ENCODE results near the gene STPG3.

Gene STPG3

DNA sequence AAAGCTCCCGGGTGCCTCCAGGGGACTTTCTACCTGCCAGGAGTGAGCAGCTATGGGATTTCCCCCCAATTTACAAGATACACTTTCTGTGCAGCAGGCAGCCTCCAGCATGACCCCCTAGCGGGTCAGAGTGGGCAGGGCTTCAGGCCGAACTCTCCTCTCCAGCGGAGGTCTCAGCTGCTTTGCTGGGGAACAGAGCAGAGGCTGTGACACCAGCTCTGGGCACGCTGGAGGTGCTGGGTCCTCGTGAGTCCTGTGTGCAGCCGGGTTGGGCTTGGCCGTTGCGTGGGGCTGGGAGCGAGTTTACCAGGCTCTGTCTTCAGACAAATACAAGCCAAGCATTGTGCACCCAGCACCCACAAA, 48.1 kb downstream of the STPG3 start:
- peak overlapping the region; percentile 20 for H3K4me3 ChIP-seq (ENCODE audit: low read depth, low read length)

DNA sequence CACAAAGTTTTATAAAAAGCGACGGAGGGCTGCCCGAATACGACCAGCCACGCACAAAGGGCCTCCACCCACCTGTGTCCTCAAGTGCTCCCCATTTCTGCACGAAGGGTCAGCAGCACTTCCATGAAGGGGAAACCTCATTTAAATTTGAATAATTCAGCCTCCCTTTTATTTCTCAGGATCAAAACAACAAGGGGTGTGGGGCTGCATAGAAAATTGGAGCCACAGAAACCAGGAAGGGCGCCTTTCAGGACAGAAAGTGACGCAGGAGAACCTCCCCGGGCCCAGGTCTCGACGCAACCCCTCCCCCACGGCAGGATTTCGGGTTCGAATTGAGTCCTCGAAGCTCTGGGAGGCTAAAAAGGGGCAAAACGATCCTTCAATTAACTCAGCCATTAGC, 48.9 kb downstream of the STPG3 start:
- H3K4me3 ChIP-seq (ENCODE audit: low read depth, low read length): peak overlapping the region; percentile 84

DNA sequence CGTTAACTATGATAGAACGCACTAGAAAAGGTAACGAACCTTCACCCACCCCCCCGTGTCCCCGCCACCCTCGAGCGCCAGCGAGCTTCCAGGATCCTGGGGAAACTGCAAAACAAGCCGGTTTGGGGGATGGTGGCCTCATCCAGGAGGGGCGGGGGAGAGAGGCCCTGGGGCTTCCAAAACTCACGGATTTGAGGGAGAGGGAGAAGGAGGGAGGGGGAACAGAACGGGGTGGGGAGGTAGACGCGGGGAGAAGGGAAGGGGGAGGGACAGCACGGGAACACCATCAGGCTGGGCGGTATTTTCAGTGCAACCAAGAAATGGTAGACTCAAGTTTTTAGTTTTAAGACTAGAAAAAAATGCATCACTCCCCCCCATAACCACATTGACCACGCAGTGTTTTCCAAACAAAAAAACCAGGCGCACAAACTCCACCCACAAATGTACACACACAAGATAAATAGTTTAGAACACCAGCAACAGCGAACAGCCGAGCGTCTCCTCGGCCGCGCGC, 49.5 kb downstream of the STPG3 start:
- peak overlapping the region; percentile 84 for H3K4me3 ChIP-seq (ENCODE audit: low read depth, low read length)

DNA sequence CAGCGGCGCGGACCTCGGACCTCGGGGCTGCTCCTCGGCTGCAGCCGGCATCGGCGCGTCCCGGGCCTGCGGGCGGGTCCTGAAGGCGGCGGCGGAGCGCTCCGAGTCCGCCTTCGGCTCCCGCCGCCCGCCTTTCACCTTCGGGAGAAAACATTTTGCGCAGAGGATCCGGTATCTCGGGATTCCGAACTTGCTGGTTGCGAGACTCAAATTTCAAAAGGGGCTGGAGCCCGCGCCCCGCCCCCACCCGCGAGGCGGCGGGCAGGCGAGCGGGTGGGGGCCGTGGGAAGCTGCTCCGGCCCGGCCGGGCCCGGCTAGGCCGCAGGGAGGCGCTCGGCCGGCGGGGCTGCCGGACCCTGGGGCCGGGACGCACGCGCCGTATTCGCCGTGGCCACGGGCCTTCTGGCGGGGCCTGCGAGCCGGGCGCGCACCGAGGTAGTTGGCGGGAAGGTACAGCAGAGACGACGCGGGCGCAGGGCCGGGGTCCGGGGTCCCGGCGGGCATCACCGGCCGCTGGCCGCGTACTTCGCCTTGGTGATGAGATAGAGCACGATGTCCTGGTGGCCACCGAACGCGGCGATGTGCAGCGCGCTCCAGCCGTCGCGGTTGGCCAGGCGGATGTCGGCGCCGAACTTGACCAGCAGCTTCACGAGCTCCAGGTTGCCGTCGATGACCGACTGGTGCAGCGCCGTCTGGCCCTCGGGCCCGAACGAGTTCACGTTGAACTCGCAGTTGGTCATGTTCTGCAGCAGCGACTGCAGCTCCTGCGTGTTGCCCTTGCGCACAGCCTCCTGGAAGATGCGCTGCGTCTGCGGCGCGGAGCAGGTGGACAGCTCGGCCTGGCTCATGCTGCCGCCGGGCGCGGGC, 50.2 kb downstream of the STPG3 start:
- H3K4me3 ChIP-seq (ENCODE audit: low read depth, low read length): peak overlapping the region; percentile 84

DNA sequence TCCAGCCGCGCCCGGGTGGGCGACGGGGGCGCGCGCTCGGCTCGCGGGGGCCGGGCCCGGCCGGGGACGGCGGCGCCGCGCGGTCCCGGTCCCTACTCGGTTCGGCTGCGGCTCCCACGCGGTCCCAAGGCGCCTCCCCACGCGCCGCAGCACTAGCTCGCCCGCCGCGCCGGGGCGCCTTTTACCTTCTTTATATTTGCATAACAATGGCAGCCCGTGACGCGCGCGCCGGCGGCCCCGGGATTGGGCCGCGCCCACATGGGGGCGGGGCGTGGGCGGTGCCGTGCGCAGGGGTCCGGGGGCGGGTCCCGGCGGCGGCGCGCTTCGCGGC, 51.0 kb downstream of the STPG3 start, which contains the start of gene NRARP:
Gene NRARP, minus strand, starts transcription at position 154 of the 331 bp plus-strand sequence. CDS start 343 bp downstream, outside the sequence.
- peak within 1 kb of the TSS; percentile 84 for H3K4me3 ChIP-seq (ENCODE audit: low read depth, low read length)

DNA sequence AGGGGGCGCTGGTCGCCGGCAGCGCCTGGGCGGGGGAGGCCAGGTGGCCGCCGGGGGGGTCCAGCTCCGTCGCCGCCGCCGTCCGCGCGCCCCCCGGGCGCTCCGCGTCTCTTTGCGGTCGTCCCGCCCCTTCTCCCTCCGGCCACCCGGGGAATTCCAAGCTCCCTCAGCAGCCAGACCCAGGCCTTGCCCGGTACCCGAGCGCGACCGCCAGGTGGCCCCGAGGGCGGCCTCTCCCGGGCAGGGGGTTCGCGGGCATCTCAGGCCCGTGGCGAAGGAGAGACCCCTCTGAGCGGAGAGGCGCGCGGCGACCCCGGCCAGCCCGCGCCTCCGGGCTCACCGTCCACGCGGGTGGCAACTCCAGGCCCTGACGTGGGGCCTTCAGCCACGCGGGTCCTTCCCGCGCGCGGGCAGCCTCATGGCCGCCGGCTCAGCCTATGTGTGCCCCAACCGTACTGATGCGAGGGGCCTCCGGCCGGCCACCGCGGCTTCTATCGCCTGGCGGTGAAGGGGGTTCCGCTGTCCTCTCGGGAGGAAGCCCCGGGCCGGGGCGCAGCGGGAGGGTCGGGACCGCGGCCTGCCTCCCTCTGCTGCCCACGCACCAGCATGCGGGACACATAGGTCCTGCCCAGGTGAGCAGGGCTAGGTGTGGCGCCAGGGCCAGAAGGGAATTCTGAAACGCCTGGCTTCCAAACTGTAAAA, 51.5 kb downstream of the STPG3 start:
- peak overlapping the region; percentile 17 for H3K4me3 ChIP-seq (ENCODE audit: low read depth, low read length)
